Measurements from ENCODE around the gene SELENOP. TPM values are rescaled to one million over a fixed set of nuclear protein-coding genes. Genes with fewer than 3 reads are reported as not detected.
A peak's percentile ranks its signal among the peaks of the same experiment; 100 is the strongest.

Gene SELENOP
- total and polyA plus RNA-seq, 2 of the 13 experiments (the other 11 are each of a cell fraction or from before 2014, with no cell fraction given), result 1,895 to 2,083 TPM

DNA sequence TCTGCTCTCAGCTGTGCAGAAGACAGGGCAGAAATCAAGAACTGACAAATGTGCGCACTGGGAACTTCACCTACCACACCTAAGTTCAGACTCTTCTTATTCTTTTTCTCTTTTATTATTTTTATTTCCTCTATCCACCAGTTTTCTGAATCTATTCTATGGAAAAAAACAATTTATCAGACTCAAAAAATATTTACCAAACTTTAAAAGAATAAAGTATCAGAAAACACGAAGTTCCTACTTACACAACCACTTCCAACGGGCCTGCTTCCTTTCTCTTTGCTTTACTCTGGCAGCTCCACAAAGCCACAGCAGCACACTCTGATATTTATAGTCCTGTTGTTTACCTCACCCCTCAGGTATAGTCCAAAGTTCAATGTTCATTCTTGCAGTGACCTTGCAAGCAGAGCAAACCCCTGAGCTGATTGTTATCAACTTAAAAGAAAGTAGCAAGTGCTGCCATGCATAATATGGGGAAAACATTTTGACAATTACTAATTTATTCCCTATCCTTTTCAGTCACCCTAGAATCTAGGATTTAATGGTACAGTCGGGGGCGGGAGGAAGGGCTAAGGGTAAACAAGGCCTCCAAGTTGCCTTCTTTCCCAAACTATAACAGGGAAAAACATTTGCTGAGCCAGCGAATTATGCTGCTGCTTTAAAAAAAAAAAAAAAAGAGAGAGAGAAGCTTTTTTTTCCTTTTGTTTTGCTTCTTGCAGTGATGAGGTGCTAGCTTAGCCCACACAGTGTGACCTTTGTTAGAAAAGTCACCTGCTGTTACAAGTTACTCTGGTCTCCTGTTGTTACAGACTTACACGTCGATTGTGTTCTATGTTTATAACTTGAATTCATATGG, at the start of gene SELENOP (continued):
- TF ChIP-seq MAZ (IDR thresholded peaks at IDR 0.05; ENCODE audit: borderline replicate concordance, low read depth, low read length) (no peak), MAZ (CRISPR knock-in tag; IDR thresholded peaks at IDR 0.05; ENCODE audit: low read depth) (peak; percentile 45; the same call in 1 of the 2 replicates), YEATS2 (CRISPR knock-in tag; IDR thresholded peaks at IDR 0.05; ENCODE audit: borderline replicate concordance) (peak; percentile 56; the same call in 1 of the 2 replicates), ZNF7 (CRISPR knock-in tag; IDR thresholded peaks at IDR 0.05) (peak; percentile 81), MAFF (IDR thresholded peaks at IDR 0.05; ENCODE audit: low read depth, low read length) (peak; percentile 100), CEBPG (CRISPR knock-in tag; IDR thresholded peaks at IDR 0.05) (peak; percentile 77), ZIK1 (CRISPR knock-in tag; IDR thresholded peaks at IDR 0.05; ENCODE audit: borderline replicate concordance, low read depth) (peak; percentile 55; the same call in 1 of the 2 replicates), ETV6 (CRISPR knock-in tag; conservative IDR thresholded peaks at IDR 0.05) (peak; percentile 81; the same call in 1 of the 2 replicates), ZNF205 (CRISPR knock-in tag; IDR thresholded peaks at IDR 0.05) (peak; percentile 60), NCOA5 (CRISPR knock-in tag; IDR thresholded peaks at IDR 0.05) (peak; percentile 79; the same call in 1 of the 2 replicates), ARNT2 (CRISPR knock-in tag; IDR thresholded peaks at IDR 0.05; ENCODE audit: low read depth) (peak; percentile 80; the same call in 1 of the 2 replicates), ZNF264 (CRISPR knock-in tag; IDR thresholded peaks at IDR 0.05) (peak; percentile 88), RFX5 (IDR thresholded peaks at IDR 0.05; ENCODE audit: low read depth, low read length) (no peak; the same call in 1 of the 2 replicates), HNRNPL (IDR thresholded peaks at IDR 0.05; ENCODE audit: low read depth, low read length) (0 out of 2 replicates have a peak, but pooled peaks have one; percentile 65), HOXA5 (CRISPR knock-in tag; IDR thresholded peaks at IDR 0.05) (peak; percentile 91), GATAD1 (CRISPR knock-in tag; IDR thresholded peaks at IDR 0.05) (peak; percentile 64; the same call in 1 of the 2 replicates), PRDM4 (CRISPR knock-in tag; IDR thresholded peaks at IDR 0.05; ENCODE audit: borderline replicate concordance) (no peak), NR2C2 (CRISPR knock-in tag; IDR thresholded peaks at IDR 0.05; ENCODE audit: borderline replicate concordance) (peak; percentile 83), KAT8 (CRISPR knock-in tag; IDR thresholded peaks at IDR 0.05) (peak; percentile 57; the same call in 1 of the 2 replicates), NCOA1 (CRISPR knock-in tag; IDR thresholded peaks at IDR 0.05) (no peak; the same call in 1 of the 2 replicates), ZNF33A (CRISPR knock-in tag; IDR thresholded peaks at IDR 0.05; ENCODE audit: borderline replicate concordance) (peak; percentile 51; the same call in 1 of the 2 replicates), ZNF724P (CRISPR knock-in tag; IDR thresholded peaks at IDR 0.05; ENCODE audit: borderline replicate concordance) (peak; percentile 71; the same call in 1 of the 2 replicates), ZSCAN12 (CRISPR knock-in tag; IDR thresholded peaks at IDR 0.05) (peak; percentile 67; the same call in 1 of the 2 replicates), PAF1 (CRISPR knock-in tag; IDR thresholded peaks at IDR 0.05) (peak; percentile 52; the same call in 1 of the 2 replicates), KDM6A (CRISPR knock-in tag; IDR thresholded peaks at IDR 0.05; ENCODE audit: low read depth) (peak; percentile 83), ZNF44 (CRISPR knock-in tag; IDR thresholded peaks at IDR 0.05) (peak; percentile 62; the same call in 1 of the 2 replicates), ELF3 (CRISPR knock-in tag; IDR thresholded peaks at IDR 0.05) (peak; percentile 93), ZNF781 (CRISPR knock-in tag; IDR thresholded peaks at IDR 0.05; ENCODE audit: borderline replicate concordance, not compliant biosample characterization) (peak; percentile 37), ZNF24 (IDR thresholded peaks at IDR 0.05) (0 out of 2 replicates have a peak, but pooled peaks have one; percentile 54)
- TF ChIP-seq, protein P1, sequence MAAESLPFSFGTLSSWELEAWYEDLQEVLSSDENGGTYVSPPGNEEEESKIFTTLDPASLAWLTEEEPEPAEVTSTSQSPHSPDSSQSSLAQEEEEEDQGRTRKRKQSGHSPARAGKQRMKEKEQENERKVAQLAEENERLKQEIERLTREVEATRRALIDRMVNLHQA (CRISPR knock-in tag; IDR thresholded peaks at IDR 0.05), result no peak
